Activated CD4-positive, alpha-beta memory T cell treated with anti-CD3 and anti-CD28 coated beads for 36 hours (primary cell): ENCODE measurements around the gene ARSD. TPM values are rescaled to one million over a fixed set of nuclear protein-coding genes. Genes with fewer than 3 reads are reported as not detected.
"Not testable (repeated sequence)": the region's sequence is repeated elsewhere in the genome, so short reads cannot be mapped to it uniquely, and the experiment has no call there.

Experiments
- CTCF ChIA-PET: fragments of 350-600 bp; sonication (Branson Sonifier 250); formaldehyde crosslinking; loops from one replicate; lab custom pipeline; 2021; ENCODE audit warnings: antibody characterized with exemption, inconsistent platforms; lab: Charles Lee
- POLR2A ChIA-PET: fragments of 350-600 bp; sonication (Branson Sonifier 250); formaldehyde crosslinking; loops from one replicate; lab custom pipeline; 2021; ENCODE audit warnings: antibody characterized with exemption; lab: Charles Lee
- DNase-seq: peaks from one replicate; pipeline ENCODE4 v3.0.0-alpha.2; 2020
- H3K27ac Mint-ChIP-seq: one replicate; pipeline ENCODE4 v1.8.0; 2021; ENCODE audit warnings: mixed read lengths
- H3K27me3 Mint-ChIP-seq: one replicate; pipeline ENCODE4 v1.8.0; 2021; ENCODE audit warnings: mixed read lengths
- H3K36me3 Mint-ChIP-seq: one replicate; pipeline ENCODE4 v1.8.0; 2021; ENCODE audit warnings: mixed read lengths
- H3K4me1 Mint-ChIP-seq: one replicate; pipeline ENCODE4 v1.8.0; 2021; ENCODE audit warnings: low read depth, mixed read lengths
- H3K4me3 Mint-ChIP-seq: one replicate; pipeline ENCODE4 v1.8.0; 2021; ENCODE audit warnings: mild to moderate bottlenecking, mixed read lengths
- H3K9me3 Mint-ChIP-seq: one replicate; pipeline ENCODE4 v1.8.0; 2021; ENCODE audit warnings: mixed read lengths
- intact Hi-C: fragments of 100-400 bp; cut with micrococcal nuclease; formaldehyde crosslinking; loops from one replicate; pipeline ENCODE4 v1.15.1; 2023
- total RNA-seq, 2 experiments: library from RNA; stranded (reverse); gene quantifications; one replicate each; pipeline ENCODE4 v1.2.3, GENCODE V29; 2021

Gene ARSD
- total RNA-seq, 2 experiments from 2014 or later: 1.0 to 1.5 TPM

- no peaks in the 10 kb centered on the region for H3K27me3 Mint-ChIP-seq
- intact Hi-C loops: no loop called here
- H3K27ac Mint-ChIP-seq: no peak overlapping the region
- POLR2A ChIA-PET: no interaction called here
- H3K9me3 Mint-ChIP-seq: no peaks in the 10 kb centered on the region
- no peaks in the 10 kb centered on the region for H3K36me3 Mint-ChIP-seq
- H3K4me3 Mint-ChIP-seq: no peak overlapping the region
- no peaks in the 10 kb centered on the region for H3K4me1 Mint-ChIP-seq
- CTCF ChIA-PET: no interaction called here
- no peak for DNase-seq
Measured at GRCh38 chrX:2962381-2962780, 33.2 kb upstream of the ARSD start.

- no peaks in the 10 kb centered on the region for H3K36me3 Mint-ChIP-seq
- H3K9me3 Mint-ChIP-seq: no peaks in the 10 kb centered on the region
- intact Hi-C loops: no loop called here
- no peak for DNase-seq
- no peaks in the 10 kb centered on the region for H3K27me3 Mint-ChIP-seq
- no peaks in the 10 kb centered on the region for H3K4me1 Mint-ChIP-seq
- ChIA-PET CTCF (no interaction called here), POLR2A (no interaction called here)
- no peak overlapping the region for H3K27ac Mint-ChIP-seq
- H3K4me3 Mint-ChIP-seq: no peak overlapping the region
Measured at GRCh38 chrX:2960861-2961515, 31.8 kb upstream of the ARSD start.

DNA sequence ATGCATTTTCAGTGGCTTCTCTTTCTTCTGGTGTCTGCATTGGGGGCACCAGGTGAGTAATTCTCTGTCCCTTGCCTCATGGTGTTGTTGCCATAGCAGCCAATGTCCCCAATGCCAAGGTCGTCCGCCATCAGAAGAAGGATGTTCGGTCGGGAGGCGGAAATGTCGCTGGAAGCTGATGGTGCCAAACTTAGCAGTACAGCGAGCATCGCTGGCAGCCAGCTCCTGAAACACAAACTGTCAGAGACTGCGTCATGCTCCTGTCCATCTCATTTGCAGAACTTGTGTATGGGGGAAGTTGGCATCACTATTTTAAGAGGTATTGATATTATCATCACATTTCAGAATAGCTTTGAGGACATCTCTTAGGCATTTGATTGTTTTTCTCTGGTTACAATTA lies 29.1 kb upstream of the ARSD start:
- Mint-ChIP-seq H3K27ac (no peak overlapping the region), H3K4me3 (no peak overlapping the region), H3K36me3 (no peaks in the 10 kb centered on the region), H3K9me3 (no peaks in the 10 kb centered on the region), H3K4me1 (no peaks in the 10 kb centered on the region), H3K27me3 (no peaks in the 10 kb centered on the region)
- ChIA-PET POLR2A (no interaction called here), CTCF (no interaction called here)
- DNase-seq: no peak
- intact Hi-C loops: no loop called here

DNA sequence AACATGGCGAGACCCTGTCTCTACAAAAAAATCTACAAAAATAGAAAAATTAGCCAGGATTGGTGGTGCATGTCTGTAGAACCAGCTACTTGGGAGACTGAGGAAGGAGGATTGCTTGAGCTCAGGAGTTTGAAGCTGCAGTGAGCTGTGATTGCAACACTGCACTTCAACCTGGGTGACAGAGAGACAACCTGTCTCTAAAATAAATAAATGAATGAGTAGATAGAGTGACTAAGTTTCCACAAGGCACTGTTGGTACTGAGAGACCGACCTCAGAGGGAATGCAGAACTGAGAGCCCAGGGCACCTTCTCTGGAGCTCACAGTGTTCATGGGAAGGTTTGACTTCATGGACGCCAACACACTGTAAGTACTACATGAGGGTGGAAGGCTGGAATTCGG lies 26.7 kb upstream of the ARSD start:
- Mint-ChIP-seq H3K36me3 (no peaks in the 10 kb centered on the region), H3K4me1 (no peaks in the 10 kb centered on the region), H3K4me3 (no peak overlapping the region), H3K27me3 (no peaks in the 10 kb centered on the region), H3K9me3 (no peaks in the 10 kb centered on the region), H3K27ac (no peak overlapping the region)
- ChIA-PET CTCF (no interaction called here), POLR2A (no interaction called here)
- intact Hi-C loops: no loop called here
- DNase-seq: no peak

DNA sequence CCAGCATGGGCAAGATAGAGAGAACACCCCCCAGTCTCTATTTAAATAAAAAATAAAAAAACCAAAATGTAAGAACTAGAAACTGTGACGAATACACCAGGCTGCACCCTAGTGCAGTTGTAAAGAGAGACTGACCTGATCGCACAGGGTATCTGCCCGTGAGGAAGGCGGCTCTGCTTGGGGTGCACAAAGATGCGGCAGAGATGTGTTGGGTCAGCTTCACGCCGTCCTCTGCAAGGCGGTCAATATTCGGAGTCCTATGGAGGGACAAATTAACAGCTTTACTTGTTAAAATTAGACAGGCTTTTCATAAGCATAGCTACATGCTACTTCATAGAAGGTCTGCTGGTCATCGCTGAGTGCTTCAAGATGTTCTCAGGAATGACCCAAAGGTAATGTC lies 26.1 kb upstream of the ARSD start:
- ChIA-PET POLR2A (no interaction called here), CTCF (no interaction called here)
- DNase-seq: no peak
- intact Hi-C loops: no loop called here
- H3K4me3 Mint-ChIP-seq: no peak overlapping the region
- no peaks in the 10 kb centered on the region for H3K4me1 Mint-ChIP-seq
- H3K36me3 Mint-ChIP-seq: no peaks in the 10 kb centered on the region
- H3K9me3 Mint-ChIP-seq: no peaks in the 10 kb centered on the region
- no peaks in the 10 kb centered on the region for H3K27me3 Mint-ChIP-seq
- no peak overlapping the region for H3K27ac Mint-ChIP-seq

GRCh38 chrX:2954541-2954940 lies 25.4 kb upstream of the ARSD start:
- no peak overlapping the region for H3K4me3 Mint-ChIP-seq
- intact Hi-C loops: no loop called here
- H3K9me3 Mint-ChIP-seq: no peaks in the 10 kb centered on the region
- DNase-seq: no peak
- H3K27me3 Mint-ChIP-seq: no peaks in the 10 kb centered on the region
- H3K27ac Mint-ChIP-seq: no peak overlapping the region
- POLR2A ChIA-PET: no interaction called here
- CTCF ChIA-PET: no interaction called here
- H3K4me1 Mint-ChIP-seq: no peaks in the 10 kb centered on the region
- no peaks in the 10 kb centered on the region for H3K36me3 Mint-ChIP-seq

GRCh38 chrX:2937942-2938341 lies 8.8 kb upstream of the ARSD start:
- H3K9me3 Mint-ChIP-seq, H3K27me3 Mint-ChIP-seq, DNase-seq, CTCF ChIA-PET, POLR2A ChIA-PET, H3K36me3 Mint-ChIP-seq, H3K4me3 Mint-ChIP-seq, H3K4me1 Mint-ChIP-seq, intact Hi-C loops, H3K27ac Mint-ChIP-seq: not testable (repeated sequence)

GRCh38 chrX:2934715-2935710 lies 5.9 kb upstream of the ARSD start:
- Mint-ChIP-seq H3K4me3 (no peak overlapping the region), H3K9me3 (no peaks in the 10 kb centered on the region), H3K4me1 (no peaks in the 10 kb centered on the region), H3K27ac (no peak overlapping the region), H3K36me3 (no peaks in the 10 kb centered on the region), H3K27me3 (peaks cover 6% of the 10 kb centered on the region)
- intact Hi-C loops: no loop called here
- POLR2A ChIA-PET: no interaction called here
- no peak for DNase-seq
- CTCF ChIA-PET: no interaction called here

DNA sequence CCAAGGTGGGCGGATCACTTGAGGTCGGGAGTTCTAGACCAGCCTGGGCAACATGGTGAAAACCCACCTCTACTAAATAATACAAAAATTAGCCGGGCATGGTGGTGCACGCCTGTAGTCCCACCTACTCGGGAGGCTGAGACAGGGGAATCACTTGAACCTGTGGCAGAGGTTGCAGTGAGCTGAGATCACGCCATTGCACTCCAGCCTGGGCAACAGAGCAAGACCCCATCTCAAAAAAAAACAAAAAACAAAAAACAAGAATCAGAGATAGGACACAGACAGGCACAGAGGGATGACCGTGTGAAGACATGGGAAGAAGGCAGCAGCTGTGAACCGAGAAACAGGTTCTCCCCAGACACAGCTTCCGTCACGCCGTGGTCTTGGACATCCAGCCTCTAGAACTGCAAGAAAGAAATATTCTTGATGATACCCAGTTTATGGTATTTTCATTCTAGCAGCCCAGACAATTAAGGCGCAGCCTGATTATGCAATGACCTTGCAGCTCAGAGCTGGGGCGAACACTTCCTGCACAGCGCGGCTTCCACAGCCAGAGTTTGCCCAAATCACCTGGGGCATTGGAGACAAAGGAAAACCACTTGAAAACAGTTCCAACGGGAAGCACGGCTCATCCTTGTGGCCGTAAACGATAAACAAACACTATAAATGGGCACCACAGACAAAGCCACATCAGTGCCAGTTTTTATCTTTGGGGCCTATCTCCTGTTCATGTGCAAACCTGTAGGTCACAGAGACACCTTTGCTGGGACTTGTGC lies 4.2 kb upstream of the ARSD start:
- ChIA-PET POLR2A (no interaction called here), CTCF (no interaction called here)
- Mint-ChIP-seq H3K4me3 (no peak overlapping the region), H3K36me3 (no peaks in the 10 kb centered on the region), H3K27ac (no peak overlapping the region), H3K27me3 (peaks cover 6% of the 10 kb centered on the region), H3K9me3 (no peaks in the 10 kb centered on the region), H3K4me1 (no peaks in the 10 kb centered on the region)
- DNase-seq: no peak
- intact Hi-C loops: no loop called here

DNA sequence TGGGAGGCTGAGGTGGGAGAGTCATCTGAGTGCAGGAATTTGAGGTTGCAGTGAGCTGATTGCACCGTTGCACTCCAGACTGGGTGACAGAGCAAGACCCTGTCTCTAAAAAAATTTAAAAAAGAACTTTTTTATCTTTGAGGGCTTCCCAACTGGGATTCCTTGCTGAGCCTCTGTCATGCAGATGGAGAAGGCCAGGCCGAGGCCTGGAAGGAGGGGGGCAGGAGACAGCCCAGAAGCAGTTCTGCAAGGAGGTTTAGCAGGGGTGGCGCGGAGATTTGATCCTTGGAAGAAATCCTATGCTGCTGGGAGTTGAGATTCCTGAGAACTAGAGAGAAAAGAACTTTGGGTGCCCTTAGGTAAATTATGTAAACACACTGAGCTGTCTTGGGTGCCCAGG lies 2.5 kb upstream of the ARSD start:
- H3K9me3 Mint-ChIP-seq: no peaks in the 10 kb centered on the region
- no peak for DNase-seq
- no peaks in the 10 kb centered on the region for H3K36me3 Mint-ChIP-seq
- H3K4me3 Mint-ChIP-seq: no peak overlapping the region
- H3K27ac Mint-ChIP-seq: no peak overlapping the region
- H3K4me1 Mint-ChIP-seq: no peaks in the 10 kb centered on the region
- ChIA-PET CTCF (interaction anchor here (0.6 kb wide), 1 partner anchor 104 kb away, joined by 3 read pairs; no protein-coding TSS in a partner anchor), POLR2A (no interaction called here)
- intact Hi-C loops: no loop called here
- peaks cover 6% of the 10 kb centered on the region for H3K27me3 Mint-ChIP-seq

GRCh38 chrX:2931155-2931554 lies 2.0 kb upstream of the ARSD start:
- Mint-ChIP-seq H3K36me3 (no peaks in the 10 kb centered on the region), H3K27ac (no peak overlapping the region), H3K27me3 (peaks cover 6% of the 10 kb centered on the region), H3K4me3 (no peak overlapping the region), H3K4me1 (no peaks in the 10 kb centered on the region), H3K9me3 (no peaks in the 10 kb centered on the region)
- ChIA-PET CTCF (interaction anchor here (0.6 kb wide), 1 partner anchor 104 kb away, joined by 3 read pairs; no protein-coding TSS in a partner anchor), POLR2A (no interaction called here)
- no peak for DNase-seq
- intact Hi-C loops: no loop called here

GRCh38 chrX:2928191-2928582 lies 952 bp downstream of the ARSD start:
- CTCF ChIA-PET: no interaction called here
- POLR2A ChIA-PET: no interaction called here
- Mint-ChIP-seq H3K4me3 (no peak overlapping the region), H3K27ac (no peak overlapping the region), H3K4me1 (no peaks in the 10 kb centered on the region), H3K27me3 (peaks cover 5% of the 10 kb centered on the region), H3K9me3 (no peaks in the 10 kb centered on the region), H3K36me3 (no peaks in the 10 kb centered on the region)
- no peak for DNase-seq
- intact Hi-C loops: no loop called here
